HUDEP-2 (cell line): Measurements from ENCODE around the gene SLIT3.
"Not testable (repeated sequence)": the region's sequence is repeated elsewhere in the genome, so short reads cannot be mapped to it uniquely, and the experiment has no call there.

Experiments used
- DNase-seq, 76 experiments: peaks; one replicate each; lab custom pipeline; 2025; ENCODE audit not compliant: unreplicated experiment in 76 of 76; lab: John Stamatoyannopoulos, UW

Gene SLIT3

GRCh38 chr5:168765551-168766425, 535.2 kb downstream of the SLIT3 start:
- no peak for DNase-seq

DNA sequence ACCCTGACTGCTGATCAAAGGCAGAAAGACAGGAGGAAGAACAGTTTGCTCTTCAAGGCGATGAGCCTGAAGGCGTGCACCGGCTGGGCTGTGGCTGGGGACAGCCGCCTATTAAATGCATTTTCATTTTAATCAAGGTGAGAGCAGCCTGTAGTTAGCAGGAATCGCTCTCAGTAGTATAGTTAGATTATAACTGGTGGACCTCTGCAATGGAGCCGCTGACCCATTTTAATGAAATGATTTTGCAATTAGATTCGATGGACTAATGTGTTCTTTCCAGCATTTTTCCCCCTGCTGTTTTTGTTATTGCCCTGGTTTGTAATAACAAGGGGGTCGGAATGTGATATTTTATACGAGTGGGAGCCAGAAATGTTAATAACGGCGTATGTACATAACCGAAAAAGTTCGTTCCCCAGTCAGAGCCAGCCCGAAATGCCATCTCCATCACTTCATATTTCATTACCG, 535.8 kb downstream of the SLIT3 start:
- DNase-seq: no peak

DNA sequence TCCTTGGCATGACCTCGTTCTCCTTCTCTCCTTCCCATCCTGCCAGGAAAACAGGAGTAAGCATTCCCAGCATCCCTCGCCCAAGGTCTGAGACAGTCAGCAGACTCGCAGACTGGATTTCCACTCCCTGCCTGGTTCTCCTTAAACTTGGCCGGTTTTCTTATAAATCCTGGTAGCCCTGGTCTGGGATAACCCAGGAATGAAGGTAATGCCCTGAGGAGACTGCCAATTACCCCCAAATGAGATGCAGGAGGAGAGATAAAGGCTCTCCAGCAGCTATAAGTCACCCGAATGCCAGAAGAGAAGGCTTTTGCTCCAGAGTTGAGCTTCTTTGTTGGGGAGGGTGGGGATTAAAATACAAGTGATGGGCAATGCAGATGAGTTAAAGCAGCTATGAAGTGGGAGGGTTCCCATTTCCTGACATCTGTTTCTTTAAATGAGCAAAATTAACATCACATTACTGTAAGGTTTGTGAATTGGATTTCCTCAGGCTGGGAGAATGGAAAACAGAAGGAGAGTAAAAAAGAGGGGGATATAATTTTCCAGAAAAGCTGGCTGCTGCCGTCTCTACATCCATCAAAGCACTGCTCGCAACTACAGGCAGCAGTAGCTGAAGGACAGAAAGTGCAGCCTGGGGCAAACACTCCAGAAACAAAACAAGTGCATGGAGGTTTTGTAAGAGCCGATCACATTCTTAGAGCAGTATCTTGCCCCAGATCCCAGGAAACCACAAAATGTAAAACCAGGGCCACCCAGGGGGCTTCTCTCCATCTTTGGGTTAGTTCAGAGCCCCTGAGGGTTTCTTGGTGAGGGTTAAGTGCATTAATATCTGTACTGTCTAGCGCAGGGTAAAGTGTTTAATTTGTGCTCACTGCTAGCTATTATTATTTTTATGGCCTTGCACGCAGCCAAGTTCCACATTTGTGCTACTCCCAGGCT, 544.2 kb downstream of the SLIT3 start:
- no peak for DNase-seq

DNA sequence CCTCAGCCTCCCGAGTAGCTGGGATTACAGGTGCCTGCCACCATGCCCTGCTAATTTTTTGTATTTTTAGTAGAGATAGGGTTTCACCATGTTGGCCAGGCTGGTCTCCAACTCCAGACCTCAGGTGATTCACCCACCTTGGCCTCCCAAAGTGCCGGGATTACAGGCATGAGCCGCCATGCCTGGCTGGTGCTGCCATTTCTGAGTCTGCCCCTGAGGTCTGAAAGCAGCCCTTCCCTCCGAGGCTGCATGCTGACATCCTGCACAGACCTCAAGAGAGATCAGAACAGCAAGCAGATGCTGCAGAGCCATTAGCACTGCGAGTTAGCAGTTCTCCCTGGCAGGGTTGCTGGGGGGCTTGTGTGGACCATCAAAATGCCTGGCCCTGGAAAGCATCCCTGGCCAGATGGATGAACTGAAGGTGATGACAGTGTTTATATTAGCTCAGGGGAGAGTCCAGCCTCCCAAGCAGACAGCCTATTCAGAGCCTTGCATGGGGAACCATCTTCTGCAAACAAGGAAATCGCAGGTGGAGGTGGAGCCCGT, 545.3 kb downstream of the SLIT3 start:
- DNase-seq: no peak

DNA sequence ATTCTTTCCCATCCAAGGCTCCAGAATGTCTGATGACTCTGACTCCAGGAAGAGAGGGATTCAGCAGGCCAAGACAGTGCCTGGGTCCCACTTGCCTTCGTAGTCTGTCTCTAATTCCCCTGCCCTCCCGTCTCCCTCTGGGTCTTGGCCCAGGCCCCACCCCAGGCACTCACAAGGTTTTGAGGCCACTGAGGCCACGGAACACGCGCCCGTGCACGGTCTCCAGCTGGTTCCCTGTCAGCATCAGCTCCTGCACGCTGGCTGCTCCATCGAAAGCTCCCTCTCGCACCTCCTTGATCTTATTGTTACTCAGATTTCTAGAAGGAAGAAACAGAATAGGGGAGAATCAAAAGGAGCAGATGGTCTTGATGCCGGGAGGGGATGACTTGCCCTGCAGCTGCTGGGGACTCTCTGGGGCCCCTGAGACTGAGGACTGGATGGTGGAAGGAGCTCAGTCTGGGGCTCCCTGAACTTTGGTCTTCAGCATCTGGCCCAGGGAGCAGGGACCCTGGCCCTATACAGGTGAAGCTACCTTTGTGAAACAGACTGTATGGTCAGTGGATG, 547.2 kb downstream of the SLIT3 start:
- no peak for DNase-seq

- no peak for DNase-seq
Measured at GRCh38 chr5:168752416-168753190, 548.3 kb downstream of the SLIT3 start.

DNA sequence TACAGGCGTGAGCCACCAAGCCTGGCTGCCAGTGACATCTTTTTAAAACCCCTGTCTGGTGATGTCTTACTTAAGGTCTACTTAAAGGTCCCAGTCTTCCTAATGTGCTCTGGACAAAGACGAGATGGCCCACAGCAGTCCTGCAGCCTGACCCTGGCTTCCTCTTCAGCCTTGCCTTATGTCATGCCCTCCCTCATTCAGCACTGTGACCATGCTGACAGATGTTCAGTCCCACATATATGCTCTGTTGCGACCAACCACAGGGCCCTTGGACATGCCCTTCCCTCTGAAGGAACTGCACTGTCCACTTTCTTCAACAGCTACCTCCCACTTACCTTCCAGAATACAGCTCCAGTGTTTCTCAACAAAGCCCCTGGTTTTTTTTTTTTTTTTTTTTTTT, 548.9 kb downstream of the SLIT3 start:
- DNase-seq: no peak

GRCh38 chr5:168750926-168751325, 550.0 kb downstream of the SLIT3 start:
- DNase-seq: no peak

DNA sequence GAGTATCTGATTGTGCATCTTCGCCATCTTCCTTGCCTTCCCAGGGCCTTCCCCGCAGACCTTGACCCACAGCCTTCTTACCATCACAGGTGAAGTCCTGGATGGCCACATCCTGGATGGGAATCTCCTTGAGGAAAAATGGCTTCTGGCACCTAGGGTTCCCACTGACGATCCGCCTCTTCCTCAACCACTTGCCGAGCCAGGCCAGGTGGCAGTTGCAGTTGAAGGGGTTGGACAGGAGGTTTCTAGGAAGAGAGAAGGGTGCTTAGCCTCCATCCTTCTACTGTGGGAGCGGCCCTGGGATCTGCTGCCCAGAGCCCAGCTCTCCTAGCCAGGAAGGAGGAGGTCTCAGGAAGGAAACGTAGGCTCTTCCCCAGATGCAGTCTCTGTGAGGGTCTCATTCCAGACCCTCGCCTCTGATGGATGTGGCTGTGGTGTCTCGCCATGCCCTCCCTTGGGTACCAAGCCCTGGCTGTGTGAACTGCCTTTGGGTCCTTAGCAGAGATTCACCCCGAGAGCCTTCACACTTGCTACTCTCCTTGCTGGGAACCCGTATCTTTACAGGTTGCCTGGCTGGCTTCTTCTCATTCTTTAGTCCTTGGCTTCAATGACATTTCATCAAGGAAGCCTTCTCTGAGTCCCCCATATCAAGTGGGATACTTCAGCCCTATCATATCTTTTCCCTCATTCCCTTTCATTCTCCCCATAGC, 551.4 kb downstream of the SLIT3 start:
- no peak for DNase-seq

DNA sequence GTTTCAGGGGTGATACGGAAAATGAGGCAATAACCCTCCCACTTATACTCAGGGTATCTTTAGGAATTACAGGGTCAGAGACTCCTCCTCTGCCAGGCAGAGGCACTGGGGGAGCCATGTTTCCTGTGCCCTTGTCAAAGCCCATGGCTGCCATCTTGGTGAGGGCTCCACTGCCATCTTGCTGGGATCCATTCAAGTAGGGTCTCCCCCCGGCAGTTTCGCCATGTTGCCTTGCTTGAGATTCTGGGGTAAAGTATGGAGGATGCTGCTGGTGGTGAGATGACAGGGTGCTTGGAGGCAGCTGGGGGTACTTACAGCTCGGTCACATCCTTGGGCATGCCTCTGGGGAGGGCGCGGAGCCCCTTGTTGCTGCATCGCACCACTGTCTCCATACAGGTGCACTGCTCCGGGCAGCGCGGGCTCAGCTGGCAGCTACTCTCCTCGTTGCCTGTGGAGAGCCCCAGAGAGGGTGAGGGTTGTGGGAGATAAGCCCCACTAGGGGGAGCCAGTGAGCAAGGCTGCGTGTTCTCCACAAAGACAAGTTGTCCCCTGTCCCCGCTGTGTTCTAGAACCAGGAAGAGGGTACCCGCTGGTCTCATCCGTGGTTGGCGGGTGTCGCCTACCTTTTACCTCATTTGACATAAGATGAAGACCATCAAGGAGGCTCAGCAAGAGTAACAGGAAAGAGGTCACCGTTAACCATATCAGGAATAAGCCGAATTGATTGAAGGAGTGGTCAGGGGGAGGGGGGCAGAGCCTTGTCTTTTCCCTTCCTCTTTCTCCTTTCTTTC, 552.8 kb downstream of the SLIT3 start:
- DNase-seq: peak in 59 of 76 experiments; percentile 1 to 69 (median 40)

GRCh38 chr5:168746893-168747640, 553.9 kb downstream of the SLIT3 start:
- DNase-seq: peak in 2 of 76 experiments; percentile 8 to 12

- not testable (repeated sequence) for DNase-seq
Measured at GRCh38 chr5:168746126-168746892, 554.6 kb downstream of the SLIT3 start.

DNA sequence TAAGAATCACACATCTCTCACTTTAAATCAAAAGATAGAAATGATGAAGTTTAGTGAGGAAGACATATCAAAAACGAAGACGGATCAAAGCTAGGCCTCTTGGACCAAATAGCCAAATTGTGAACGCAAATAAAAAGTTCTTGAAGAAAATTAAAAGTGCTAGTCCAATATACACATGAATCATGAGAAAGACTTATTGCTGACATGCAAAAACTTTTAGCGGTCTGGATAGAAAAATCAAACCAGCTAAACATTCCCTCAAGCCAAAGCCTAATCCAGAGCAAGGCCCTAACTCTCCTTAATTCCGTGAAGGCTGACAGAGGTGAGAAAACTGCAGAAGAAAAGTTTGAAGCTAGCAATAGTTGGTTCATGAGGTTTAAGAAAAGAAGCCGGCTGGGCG, 557.3 kb downstream of the SLIT3 start:
- no peak for DNase-seq

- not testable (repeated sequence) for DNase-seq
Measured at GRCh38 chr5:168742311-168742710, 558.6 kb downstream of the SLIT3 start.

- DNase-seq: no peak
Measured at GRCh38 chr5:168740811-168741213, 560.1 kb downstream of the SLIT3 start.

DNA sequence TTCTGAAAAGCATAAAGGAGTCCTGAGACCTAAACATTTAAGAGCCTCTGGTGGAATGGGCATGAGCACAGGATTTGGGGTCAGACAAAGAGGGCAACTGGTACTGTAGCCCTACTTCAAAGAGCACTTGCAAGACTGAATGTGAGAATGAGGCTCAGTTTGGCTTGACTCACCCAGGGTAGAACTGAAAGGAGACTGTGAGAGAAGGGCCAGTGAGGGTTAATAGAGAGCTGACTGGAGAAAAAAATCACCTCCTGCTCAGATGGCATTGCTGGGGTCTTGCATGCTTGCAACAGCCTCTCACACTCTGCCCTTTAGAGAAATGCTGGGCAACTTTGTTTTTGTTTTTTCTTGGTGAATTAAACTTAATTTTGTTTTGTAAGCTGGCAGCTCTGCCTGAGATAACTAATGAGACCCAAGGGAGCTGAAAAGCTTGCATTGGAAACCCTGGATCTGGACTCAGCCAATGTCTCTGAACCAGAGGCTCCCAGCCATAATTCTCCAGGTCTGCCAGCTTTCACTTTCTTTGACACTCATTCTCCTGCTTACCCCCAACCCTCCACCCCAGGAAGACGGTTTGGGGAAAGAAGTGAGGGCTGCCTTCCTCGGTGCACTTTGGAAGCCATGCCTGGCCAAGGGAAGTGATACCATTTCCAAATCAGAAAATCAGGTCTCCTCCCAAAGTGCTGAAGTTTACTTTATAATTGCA, 560.7 kb downstream of the SLIT3 start:
- no peak for DNase-seq

DNA sequence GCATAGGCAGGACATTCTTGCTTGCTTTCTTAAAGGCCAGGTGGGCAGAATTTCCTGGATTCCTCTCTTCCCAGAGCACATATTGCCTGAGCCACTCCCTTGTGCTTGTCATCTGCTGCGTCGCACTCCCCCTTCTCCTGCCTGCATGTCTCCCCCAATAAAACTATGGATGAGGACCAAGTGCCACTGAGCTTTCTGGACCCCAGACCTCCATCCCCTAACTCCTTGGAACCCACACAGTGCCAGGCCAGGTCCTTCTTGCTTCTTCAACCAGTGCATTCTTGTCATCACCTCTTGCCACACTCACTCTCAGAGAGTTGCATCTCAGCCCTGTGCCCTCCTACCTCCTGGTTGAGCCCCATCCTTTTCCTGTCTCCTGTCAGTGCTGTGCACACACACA, 563.9 kb downstream of the SLIT3 start:
- DNase-seq: no peak
